GM19452 (cell line): ENCODE data around the gene NEUROD1.
A peak's percentile ranks its signal among the peaks of the same experiment; 100 is the strongest.

ENCODE experiments used
- ATAC-seq: cut with Tn5 transposase; IDR thresholded peaks from one replicate; pipeline ENCODE4 v1.9.1; 2021; ENCODE audit not compliant: unreplicated experiment

Gene NEUROD1

GRCh38 chr2:181643151-181643550 lies 37.2 kb downstream of the NEUROD1 start:
- ATAC-seq = no peak

GRCh38 chr2:181642086-181642485 lies 38.2 kb downstream of the NEUROD1 start:
- no peak for ATAC-seq

- no peak for ATAC-seq
Observed at GRCh38 chr2:181639686-181640085, 40.6 kb downstream of the NEUROD1 start.

- peak; percentile 80 for ATAC-seq
Observed at GRCh38 chr2:181632733-181633401, 47.5 kb downstream of the NEUROD1 start.

GRCh38 chr2:181628590-181629585 lies 51.4 kb downstream of the NEUROD1 start:
- no peak for ATAC-seq

GRCh38 chr2:181627545-181627944 lies 52.8 kb downstream of the NEUROD1 start:
- no peak for ATAC-seq

- no peak for ATAC-seq
Observed at GRCh38 chr2:181626671-181627070, 53.6 kb downstream of the NEUROD1 start.
